OCI-LY7 (cell line): ENCODE measurements around the gene PTPRCAP.

Source experiments
- EZH2phosphoT487 ChIP-seq: fragments of 200-600 bp; sonication (generic); IDR thresholded peaks from 2 replicates; pipeline ENCODE4 v1.6.1; 2018; ENCODE audit warnings: low read depth, borderline replicate concordance, mild to moderate bottlenecking, mixed run types, antibody characterized with exemption, low read length, moderate library complexity, mixed read lengths
- TF ChIP-seq, protein P1 (sequence below): fragments of 200-600 bp; sonication (generic); conservative IDR thresholded peaks from 2 replicates; pipeline ENCODE4 v1.5.1; 2014; ENCODE audit warnings: mild to moderate bottlenecking, antibody characterized with exemption, low read length, moderate library complexity, mixed read lengths

DNA sequence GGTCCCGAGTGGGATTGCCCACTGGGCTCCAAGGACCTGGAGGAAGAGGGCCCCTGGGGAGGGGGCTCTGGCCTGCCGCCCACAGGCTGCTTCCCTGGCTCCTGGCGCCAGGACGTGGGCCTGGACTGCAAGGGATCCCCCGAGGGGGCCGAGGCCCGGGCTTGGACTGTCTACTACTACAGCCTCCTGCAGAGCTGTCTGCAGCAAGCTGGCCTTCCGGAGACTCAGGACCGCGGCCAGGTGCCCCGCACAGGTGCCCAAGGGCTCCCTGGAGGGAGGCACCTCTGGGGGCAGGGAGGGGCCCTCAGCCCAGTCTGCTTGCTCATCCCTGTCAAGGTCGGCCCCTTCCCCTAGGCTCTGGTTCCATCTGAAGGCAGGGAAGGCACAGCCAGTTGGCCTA is 20.1 kb downstream of the PTPRCAP start:
- TF ChIP-seq, protein P1, sequence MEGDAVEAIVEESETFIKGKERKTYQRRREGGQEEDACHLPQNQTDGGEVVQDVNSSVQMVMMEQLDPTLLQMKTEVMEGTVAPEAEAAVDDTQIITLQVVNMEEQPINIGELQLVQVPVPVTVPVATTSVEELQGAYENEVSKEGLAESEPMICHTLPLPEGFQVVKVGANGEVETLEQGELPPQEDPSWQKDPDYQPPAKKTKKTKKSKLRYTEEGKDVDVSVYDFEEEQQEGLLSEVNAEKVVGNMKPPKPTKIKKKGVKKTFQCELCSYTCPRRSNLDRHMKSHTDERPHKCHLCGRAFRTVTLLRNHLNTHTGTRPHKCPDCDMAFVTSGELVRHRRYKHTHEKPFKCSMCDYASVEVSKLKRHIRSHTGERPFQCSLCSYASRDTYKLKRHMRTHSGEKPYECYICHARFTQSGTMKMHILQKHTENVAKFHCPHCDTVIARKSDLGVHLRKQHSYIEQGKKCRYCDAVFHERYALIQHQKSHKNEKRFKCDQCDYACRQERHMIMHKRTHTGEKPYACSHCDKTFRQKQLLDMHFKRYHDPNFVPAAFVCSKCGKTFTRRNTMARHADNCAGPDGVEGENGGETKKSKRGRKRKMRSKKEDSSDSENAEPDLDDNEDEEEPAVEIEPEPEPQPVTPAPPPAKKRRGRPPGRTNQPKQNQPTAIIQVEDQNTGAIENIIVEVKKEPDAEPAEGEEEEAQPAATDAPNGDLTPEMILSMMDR = no peak
- no peak for TF ChIP-seq EZH2phosphoT487
